LoVo (cell line): ENCODE data around the gene MSRB2.
"Not testable (repeated sequence)": the region's sequence is repeated elsewhere in the genome, so short reads cannot be mapped to it uniquely, and the experiment has no call there.

Source experiments
- DNase-seq: peaks from one replicate; pipeline ENCODE4 v3.0.0-alpha.2; 2016; ENCODE audit warnings: low spot score

The MSRB2 gene

DNA sequence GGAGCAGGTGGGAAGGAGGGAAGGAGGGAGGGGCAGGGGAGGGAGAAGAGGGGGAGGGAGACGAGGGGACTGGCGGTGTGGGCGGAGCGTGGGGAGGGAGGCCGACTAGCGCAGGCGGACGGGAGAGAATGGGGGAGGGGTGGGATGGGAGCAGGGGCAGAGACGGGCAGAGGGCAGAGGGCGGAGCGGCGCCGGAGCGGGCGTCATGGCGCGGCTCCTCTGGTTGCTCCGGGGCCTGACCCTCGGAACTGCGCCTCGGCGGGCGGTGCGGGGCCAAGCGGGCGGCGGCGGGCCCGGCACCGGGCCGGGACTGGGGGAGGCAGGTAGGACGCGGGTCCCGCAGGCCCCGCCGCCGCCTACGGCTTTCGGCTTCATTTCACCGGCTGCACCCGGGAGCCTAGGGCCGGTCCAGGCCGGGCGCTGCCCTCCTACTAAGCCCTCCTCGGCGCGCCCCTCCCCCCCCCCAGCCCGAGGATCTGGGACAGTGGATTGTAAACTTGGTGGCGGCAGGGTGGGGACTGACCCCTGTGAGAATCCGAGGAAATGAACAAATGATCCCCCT is at the start of gene MSRB2:
Gene MSRB2 (plus strand): TSS at position 176 of the 562 bp plus-strand sequence. CDS start 30 bp downstream, at position 206.
- DNase-seq, result peak; percentile 90

GRCh38 chr10:23046027-23046426 is 49.4 kb upstream of the MSRB2 start:
- DNase-seq, result no peak

DNA sequence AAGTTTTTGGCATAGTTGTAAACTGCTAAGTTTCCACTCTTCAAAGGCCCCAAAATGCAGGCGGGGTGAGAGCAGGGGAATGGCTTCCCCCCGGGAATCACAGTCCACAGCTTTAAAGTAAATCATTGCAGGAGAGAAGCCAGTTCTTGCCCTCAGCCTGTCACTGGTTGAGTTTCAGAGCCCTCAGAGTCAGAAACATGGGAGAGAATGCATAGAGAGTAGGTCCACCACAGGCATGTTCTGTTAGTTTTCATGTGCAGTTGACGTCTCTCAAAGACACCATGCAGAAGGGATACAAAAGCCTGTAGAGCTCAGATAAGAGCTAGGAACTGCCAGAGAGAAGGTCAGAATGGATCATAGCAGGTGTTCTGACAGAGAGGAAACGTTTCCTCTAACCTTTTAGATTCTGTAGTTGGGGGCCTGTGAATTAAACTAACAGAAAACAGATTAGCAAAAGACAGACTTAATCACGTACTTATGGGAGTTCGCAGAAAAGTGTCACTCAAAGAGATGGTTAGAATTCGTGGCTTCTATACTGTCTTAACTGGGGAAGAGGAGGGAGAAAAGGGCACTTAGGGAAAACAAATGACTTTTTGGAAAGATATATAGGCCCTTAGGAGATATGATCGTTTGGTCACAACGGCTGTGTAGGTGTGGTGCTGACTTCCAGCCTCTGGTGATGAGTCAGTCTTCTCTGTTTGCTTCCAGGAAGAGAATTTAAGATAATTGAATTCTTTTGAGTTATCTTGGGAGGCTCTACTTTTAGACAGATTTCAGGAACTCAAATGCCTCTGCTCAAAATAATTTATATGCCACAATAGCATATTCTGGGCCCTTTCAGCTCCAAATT is 48.0 kb upstream of the MSRB2 start:
- DNase-seq, result peak; percentile 15

- no peak for DNase-seq
These were observed 47.2 kb upstream of the MSRB2 start for GRCh38 chr10:23048191-23048590.

DNA sequence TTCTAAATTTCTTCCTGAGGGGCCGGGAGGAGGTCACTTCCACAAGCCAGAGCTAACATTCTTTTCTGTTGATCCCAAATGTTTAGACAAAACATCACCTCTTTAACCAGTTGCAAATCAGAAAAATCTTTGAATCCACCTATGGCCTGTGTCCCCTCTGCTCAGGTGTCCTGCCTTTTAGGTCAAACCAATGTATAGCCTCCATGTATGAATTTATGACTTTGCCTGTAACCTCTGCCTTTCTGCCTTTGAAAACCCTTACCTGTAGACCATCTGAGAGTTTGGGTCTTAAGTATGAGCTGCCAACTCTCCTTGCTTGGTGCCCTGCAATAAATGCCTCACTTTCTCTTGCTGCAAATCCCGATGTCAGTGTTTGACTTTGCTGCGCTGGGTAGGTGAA is 44.1 kb upstream of the MSRB2 start:
- DNase-seq, result no peak

DNA sequence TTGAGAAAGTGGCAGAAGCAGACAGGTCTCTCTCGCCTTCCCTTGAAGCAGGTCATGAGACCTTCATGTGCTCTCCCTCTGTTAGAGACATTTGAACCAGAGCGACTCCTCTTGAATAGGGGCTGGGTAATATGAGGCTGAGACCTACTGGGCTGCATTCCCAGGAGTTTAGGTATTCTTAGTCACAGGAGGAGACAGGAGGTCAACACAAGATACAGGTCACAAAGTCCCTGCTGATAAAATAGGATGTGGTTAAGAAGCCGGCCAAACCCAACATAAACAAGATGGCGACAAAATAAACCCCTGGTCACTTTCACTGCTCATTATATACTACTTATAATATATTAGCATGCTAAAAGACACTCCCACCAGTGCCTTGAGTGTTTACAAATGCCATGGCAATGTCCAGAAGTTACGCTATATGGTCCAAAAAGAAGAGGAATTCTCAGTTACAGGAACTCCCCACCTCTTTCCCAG is 43.5 kb upstream of the MSRB2 start:
- no peak for DNase-seq

- DNase-seq, result peak; percentile 31
These were observed 42.3 kb upstream of the MSRB2 start for GRCh38 chr10:23053036-23053435.

GRCh38 chr10:23055424-23056185 is 39.8 kb upstream of the MSRB2 start:
- no peak for DNase-seq

GRCh38 chr10:23056186-23056579 is 39.2 kb upstream of the MSRB2 start:
- DNase-seq, result no peak

GRCh38 chr10:23058366-23058765 is 37.0 kb upstream of the MSRB2 start:
- DNase-seq, result no peak

GRCh38 chr10:23060918-23061317 is 34.5 kb upstream of the MSRB2 start:
- no peak for DNase-seq

- DNase-seq, result no peak
These were observed 32.1 kb upstream of the MSRB2 start for GRCh38 chr10:23063045-23063972.

GRCh38 chr10:23063973-23064812 is 31.2 kb upstream of the MSRB2 start:
- no peak for DNase-seq

DNA sequence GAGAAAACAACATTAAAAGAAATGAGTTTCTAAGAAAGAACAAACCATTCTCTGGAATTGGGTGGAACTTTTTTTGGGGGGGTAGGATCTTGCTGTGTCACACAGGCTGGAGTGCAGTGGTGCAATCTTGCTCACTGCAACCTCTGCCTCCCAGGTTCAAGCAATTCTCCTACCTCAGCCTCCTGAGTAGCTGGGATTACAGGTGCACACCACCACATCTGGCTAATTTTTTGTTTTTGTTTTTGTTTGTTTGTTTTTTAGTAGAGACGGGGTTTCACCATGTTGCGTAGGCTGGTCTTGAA is 30.6 kb upstream of the MSRB2 start:
- DNase-seq, result not testable (repeated sequence)

DNA sequence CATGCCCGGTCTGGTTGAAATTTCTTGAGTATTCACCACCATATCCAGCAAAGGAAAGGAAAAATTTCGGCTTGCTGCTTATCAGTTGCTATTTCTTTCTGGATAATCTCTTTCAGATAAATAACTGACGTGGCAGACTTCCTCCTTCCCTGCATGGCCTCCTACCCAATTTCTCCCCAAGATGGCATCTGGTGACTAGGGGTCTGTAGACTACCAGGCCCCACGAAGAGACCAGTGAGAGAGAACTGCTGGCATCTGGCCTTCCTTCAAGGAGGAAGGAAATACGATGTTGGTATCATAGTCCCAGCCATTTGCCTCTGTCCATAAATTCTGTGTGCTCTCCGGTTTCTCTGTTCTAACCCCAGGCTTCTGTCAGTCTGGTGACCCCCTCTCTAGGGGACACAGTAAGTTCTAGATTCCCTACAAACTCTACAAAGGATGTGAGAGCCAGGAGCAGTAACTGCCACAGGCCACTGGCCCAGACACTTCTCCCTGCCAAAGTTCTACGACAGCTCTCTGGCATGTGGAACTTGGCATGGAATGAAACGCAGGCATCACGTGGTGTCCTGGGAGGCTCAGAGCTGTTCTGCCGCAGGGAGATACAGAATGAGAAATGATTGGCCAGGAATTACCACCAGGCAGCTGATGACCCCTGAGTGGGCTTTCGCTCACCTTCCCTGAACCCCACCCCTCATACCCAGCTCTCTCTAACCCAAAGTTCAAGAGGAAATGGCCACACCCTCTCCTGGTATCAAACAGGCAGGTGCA is 30.0 kb upstream of the MSRB2 start:
- peak; percentile 61 for DNase-seq

DNA sequence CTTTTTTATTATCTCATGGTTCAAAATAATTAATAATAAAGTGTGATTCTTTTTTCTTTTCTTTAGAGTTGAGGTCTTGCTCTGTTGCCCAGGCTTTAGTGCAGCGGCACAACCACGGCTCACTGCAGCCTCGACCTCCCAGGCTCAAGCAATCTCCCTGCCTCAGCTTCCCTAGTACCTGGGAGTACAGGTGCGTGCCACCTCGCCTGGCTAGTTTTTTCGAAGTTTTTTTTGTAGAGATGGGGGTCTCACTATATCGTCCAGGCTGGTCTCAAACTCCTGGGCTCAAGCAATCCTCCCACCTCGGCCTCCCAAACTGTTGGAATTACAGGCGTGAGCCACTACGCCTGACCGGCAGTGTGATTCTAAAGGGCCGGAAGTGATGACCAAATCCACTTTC is 28.0 kb upstream of the MSRB2 start:
- no peak for DNase-seq

GRCh38 chr10:23067939-23068775 is 27.2 kb upstream of the MSRB2 start:
- peak; percentile 71 for DNase-seq

DNA sequence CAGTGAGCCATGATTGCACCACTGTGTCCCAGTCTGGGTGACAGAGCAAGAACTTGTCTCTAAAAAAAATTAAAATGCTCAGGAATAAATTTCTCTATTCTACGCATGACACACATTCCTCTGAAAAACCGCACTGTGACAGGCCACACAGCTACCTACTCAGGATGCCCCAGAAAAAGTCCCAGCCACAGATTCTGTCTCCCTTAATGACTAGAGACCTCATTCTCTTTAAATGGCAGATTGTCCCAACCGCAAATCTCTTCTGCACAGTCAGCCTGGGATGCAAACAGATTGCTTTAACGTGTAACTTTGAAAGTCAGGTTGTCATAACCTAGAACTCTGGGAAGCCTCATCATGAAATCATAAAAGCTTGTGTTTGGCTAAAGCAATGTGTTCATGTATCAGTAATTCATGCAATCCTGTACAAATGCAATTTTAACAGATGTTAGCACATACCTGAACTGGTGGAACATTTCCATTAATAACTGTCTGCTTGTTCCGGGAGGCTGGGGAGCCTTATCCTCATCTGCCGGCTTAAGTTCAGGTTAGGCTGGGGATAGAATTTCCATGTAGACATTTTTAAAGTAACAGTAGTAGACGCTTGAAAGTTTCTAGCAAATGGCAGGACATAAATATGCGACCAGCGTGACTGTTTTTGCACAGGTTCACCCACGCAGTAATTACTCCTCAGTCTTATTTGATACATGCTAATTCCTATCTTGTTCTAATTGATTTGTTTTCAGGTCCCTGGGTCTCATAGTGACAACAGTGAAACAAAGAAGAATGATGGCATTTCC is 26.2 kb upstream of the MSRB2 start:
- no peak for DNase-seq
